Coronary artery (tissue), 2 donors: ENCODE data around the gene CAPRIN1.

Experiments used
- DNase-seq: peaks from one replicate; pipeline ENCODE4 v3.0.0-alpha.2; 2017; ENCODE audit warnings: low spot score
- H3K27ac ChIP-seq, 2 donors: fragments of 200-600 bp; sonication (generic); one replicate each; pipeline ENCODE4 v1.5.1; 2016 to 2019
- H3K4me3 ChIP-seq: fragments of 200-600 bp; sonication (generic); 2 replicates; pipeline ENCODE4 v1.5.1; 2016; ENCODE audit warnings: mild to moderate bottlenecking, moderate library complexity
- TF ChIP-seq, protein P1 (sequence below): fragments of 200-600 bp; sonication (generic); IDR thresholded peaks from one replicate; pipeline ENCODE4 v1.5.1; 2019; ENCODE audit warnings: antibody characterized with exemption

CAPRIN1 gene

DNA sequence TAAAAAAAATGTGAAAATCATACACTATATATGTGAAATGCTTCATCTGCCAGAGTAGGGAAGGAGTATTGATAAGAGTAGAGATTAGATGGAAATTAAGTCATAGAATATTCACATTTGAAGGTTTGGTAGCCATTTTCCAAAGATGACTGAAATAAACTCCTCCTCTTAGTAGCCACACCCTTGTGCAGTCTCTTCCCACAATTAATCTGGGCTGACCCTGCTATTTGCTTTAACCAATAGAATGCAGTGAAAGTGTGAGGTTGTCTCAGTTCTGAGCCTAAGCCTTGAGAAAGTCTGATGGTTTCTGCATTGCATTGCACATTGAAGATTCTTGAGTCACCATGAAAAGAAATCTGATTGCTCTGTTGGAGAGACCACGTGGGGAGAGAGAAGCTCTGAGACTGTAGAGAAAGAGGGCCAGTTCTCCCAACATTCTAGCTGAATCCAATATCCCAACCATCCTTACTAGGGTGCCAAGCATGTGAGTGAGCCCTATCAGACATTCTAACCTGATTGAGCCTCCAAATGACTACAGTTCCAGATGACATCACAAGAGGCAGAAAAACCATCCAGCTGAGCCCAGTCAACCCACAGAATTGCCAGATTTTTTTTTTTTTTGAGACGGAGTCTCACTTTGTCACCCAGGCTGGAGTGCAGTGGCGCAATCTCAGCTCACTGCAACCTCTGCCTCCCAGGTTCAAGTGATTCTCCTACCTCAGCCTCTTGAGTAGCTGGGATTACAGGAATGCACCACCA lies 29.4 kb upstream of the CAPRIN1 start:
- no peak for DNase-seq
- H3K4me3 ChIP-seq: no peak overlapping the region
- TF ChIP-seq, protein P1, sequence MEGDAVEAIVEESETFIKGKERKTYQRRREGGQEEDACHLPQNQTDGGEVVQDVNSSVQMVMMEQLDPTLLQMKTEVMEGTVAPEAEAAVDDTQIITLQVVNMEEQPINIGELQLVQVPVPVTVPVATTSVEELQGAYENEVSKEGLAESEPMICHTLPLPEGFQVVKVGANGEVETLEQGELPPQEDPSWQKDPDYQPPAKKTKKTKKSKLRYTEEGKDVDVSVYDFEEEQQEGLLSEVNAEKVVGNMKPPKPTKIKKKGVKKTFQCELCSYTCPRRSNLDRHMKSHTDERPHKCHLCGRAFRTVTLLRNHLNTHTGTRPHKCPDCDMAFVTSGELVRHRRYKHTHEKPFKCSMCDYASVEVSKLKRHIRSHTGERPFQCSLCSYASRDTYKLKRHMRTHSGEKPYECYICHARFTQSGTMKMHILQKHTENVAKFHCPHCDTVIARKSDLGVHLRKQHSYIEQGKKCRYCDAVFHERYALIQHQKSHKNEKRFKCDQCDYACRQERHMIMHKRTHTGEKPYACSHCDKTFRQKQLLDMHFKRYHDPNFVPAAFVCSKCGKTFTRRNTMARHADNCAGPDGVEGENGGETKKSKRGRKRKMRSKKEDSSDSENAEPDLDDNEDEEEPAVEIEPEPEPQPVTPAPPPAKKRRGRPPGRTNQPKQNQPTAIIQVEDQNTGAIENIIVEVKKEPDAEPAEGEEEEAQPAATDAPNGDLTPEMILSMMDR: no peak
- no peak overlapping the region for H3K27ac ChIP-seq

DNA sequence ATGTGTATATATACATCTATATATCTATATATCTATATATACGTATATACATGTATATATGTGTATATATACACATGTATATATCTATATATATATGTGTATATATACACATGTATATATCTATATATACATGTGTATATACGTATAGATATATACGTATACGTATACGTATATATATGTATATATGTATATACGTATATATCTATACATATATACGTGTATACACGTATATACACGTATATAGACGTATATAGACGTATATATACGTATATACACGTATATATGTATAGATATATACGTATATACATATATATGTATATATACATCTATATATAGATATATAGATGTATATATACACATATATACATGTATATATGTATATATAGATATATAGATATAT lies 25.1 kb upstream of the CAPRIN1 start:
- no peak overlapping the region for H3K4me3 ChIP-seq
- no peak overlapping the region for H3K27ac ChIP-seq
- TF ChIP-seq, protein P1: no peak
- DNase-seq: no peak

DNA sequence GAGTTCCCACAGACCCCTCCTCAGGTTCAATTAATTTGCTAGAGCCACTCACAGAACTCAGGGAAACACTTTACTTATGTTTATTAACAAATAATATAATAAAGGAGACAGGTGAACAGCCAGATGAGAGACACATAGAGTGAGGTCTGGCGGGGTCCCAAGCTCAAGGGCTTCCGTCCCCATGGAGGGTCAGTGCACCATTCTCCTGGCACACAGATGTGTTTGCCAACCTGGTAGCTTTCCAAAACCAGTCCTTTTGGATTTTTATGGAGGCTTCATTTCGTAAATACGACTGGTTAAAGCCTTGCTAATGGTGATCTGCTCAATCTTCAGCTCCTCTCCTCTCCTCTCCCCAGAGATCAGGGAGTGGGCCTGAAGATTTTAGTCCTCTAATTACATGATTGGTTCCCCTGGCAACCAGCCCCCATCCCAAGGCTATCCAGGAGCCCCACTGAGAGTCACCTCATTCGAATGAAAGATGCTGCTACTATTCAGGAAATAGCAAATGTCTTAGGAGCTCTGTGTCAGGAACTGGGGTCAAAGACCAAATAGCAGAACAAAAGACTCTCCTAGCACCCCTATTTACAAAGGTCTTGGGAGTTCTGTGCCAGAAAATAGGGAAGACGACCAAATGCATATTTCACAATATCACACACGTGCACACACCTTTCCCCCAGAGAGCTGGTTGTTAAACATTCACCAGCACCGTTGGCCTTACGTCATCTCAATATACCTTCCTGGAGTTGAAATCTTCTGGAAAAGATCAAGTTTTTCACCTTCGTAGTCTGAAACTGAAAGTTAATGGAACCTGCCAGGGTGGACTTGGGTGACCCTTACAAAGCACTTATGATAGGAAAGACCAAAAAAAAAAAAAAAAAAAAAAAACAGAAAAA lies 23.8 kb upstream of the CAPRIN1 start:
- H3K27ac ChIP-seq: no peak overlapping the region
- TF ChIP-seq, protein P1: no peak
- no peak for DNase-seq
- no peak overlapping the region for H3K4me3 ChIP-seq

DNA sequence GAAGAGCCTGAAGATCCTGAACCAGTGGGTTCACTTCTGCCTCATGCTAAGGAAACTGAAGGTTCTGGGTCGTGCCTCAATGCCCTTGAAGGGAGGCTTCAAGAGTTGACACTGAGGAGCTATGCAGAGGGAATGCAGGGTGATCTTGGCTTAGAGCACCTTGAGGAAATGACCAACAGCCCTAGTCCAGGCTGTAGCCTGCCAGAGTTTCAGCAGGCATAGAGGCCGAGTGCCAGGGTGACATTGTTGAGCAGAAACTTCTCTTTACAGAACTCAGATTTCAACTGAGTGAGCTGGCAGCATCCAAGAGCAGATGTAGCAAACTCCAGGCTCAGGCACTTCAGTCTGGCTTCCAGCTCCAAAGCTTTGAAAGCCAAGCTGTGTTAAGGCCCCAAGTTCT lies 23.1 kb upstream of the CAPRIN1 start:
- no peak for DNase-seq
- TF ChIP-seq, protein P1: no peak
- Histone ChIP-seq H3K4me3 (no peak overlapping the region), H3K27ac (no peak overlapping the region)

DNA sequence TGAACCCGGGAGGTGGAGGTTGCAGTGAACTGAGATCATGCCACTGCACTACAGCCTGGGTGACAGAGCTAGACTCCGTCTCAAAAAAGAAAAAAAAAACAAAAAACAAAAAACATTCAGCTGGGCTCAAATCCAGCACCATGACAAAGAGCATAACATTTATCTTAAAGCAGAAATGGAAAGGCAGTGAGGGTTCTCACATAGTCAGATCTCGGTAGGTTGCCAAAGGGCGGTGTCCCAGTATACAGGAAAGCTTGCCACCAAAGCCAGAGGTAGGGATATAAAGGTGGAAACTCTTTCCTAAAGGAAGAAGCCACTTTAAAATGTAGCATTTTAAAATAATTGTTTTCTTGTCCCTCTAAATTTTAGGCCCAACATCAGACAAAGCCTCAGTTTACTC lies 22.4 kb upstream of the CAPRIN1 start:
- TF ChIP-seq, protein P1: no peak
- no peak overlapping the region for H3K27ac ChIP-seq
- DNase-seq: no peak
- H3K4me3 ChIP-seq: no peak overlapping the region

DNA sequence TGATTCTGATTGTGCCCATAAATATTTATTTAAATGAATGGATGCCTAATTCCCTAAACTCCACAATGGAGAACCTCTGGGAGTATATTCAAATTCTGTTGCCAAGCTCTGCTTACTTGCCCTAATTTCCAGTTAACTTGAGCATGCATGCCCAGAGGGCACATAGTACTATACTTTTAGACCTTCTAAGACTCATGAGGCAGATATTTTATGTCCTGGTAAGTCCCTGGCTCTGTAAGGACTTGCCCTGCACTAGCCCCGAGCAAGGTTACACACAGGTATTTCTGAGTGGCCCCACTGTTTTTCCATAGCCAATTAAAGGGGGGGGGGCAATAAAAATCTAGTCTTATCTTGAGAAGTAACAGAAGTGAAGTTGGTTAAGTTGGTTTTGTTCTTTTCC lies 21.1 kb upstream of the CAPRIN1 start:
- DNase-seq: no peak
- TF ChIP-seq, protein P1: no peak
- H3K4me3 ChIP-seq: no peak overlapping the region
- no peak overlapping the region for H3K27ac ChIP-seq

DNA sequence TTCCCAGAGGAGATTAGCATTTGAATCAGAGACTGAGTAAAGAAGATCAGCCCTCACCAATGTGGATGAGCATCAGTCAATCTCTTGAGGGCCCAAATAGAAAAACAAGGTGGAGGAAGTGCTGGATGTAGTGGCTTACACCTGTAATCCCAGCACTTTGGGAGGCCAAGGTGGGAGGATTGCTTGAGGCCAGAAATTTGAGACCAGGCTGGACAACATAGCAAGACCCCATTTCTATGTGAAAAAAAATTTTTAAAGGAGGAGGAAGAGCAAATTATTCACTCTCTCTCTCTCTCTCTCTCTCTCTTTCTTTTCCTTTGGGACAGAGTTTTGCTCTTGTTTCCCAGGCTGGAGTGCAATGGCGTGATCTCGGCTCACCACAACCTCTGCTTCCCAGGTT lies 18.1 kb upstream of the CAPRIN1 start:
- DNase-seq: no peak
- TF ChIP-seq, protein P1: no peak
- no peak overlapping the region for H3K27ac ChIP-seq
- H3K4me3 ChIP-seq: no peak overlapping the region
